ENCODE results near the gene NQO2. TPM values are rescaled to one million over a fixed set of nuclear protein-coding genes. Genes with fewer than 3 reads are reported as not detected.

Gene NQO2
- total RNA-seq, 1 donor from 2014 or later: 22.4 TPM

GRCh38 chr6:3068329-3069214 is 68.9 kb downstream of the NQO2 start, which contains the start of gene RIPK1:
TSS of gene RIPK1 (plus strand) at chr6:3068494. CDS start at chr6:3076824, 8,330 bp downstream.
- H3K27me3 ChIP-seq (ENCODE audit: low read depth): no peaks in the 10 kb centered on the region
- no peaks in the 10 kb centered on the region for H3K9me3 ChIP-seq
- peak within 1 kb of the TSS; percentile 89 for H3K4me3 ChIP-seq
- peak; percentile 96 for DNase-seq
- ATAC-seq: peak; percentile 94 to 95
- H3K36me3 ChIP-seq: peaks cover 10% of the 10 kb centered on the region
- TF ChIP-seq, protein P1, sequence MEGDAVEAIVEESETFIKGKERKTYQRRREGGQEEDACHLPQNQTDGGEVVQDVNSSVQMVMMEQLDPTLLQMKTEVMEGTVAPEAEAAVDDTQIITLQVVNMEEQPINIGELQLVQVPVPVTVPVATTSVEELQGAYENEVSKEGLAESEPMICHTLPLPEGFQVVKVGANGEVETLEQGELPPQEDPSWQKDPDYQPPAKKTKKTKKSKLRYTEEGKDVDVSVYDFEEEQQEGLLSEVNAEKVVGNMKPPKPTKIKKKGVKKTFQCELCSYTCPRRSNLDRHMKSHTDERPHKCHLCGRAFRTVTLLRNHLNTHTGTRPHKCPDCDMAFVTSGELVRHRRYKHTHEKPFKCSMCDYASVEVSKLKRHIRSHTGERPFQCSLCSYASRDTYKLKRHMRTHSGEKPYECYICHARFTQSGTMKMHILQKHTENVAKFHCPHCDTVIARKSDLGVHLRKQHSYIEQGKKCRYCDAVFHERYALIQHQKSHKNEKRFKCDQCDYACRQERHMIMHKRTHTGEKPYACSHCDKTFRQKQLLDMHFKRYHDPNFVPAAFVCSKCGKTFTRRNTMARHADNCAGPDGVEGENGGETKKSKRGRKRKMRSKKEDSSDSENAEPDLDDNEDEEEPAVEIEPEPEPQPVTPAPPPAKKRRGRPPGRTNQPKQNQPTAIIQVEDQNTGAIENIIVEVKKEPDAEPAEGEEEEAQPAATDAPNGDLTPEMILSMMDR (IDR thresholded peaks at IDR 0.05): peak; percentile 32
- peak within 1 kb of the TSS; percentile 100 for H3K27ac ChIP-seq
- H3K4me1 ChIP-seq: peaks cover 46% of the 10 kb centered on the region
- intact Hi-C loops (cut with DNase I): no loop called here

Other genes starting within 250 kb of the NQO2 start
- 0.56 TPM for gene MYLK4, start 249.0 kb upstream of the NQO2 start, total RNA-seq
- 45.1 TPM for gene WRNIP1, start 234.5 kb upstream of the NQO2 start, total RNA-seq
- 125 TPM for gene SERPINB1, start 158.0 kb upstream of the NQO2 start, total RNA-seq
- 12.8 TPM for gene SERPINB9, start 96.6 kb upstream of the NQO2 start, total RNA-seq
- gene SERPINB6, start 28.3 kb upstream of the NQO2 start, total RNA-seq: 160 TPM
- gene RIPK1, start 68.6 kb downstream of the NQO2 start, total RNA-seq: 26.3 TPM
- gene BPHL, start 118.8 kb downstream of the NQO2 start, total RNA-seq: 12.7 TPM
- 18.3 TPM for gene TUBB2A, start 157.7 kb downstream of the NQO2 start, total RNA-seq
- gene TUBB2B, start 227.8 kb downstream of the NQO2 start, total RNA-seq: 0.59 TPM

Data from lower lobe of right lung (tissue), 2 donors.